GM20000 (cell line): ENCODE measurements around the gene ESYT2.

ENCODE experiments used
- DNase-seq: peaks from one replicate; pipeline ENCODE4 v3.0.0; 2012; ENCODE audit warnings: low spot score
- TF ChIP-seq, protein P1 (sequence below): IDR thresholded peaks from 2 replicates; pipeline ENCODE4 v1.5.1; 2012; ENCODE audit warnings: mild to moderate bottlenecking, control low read depth; ENCODE audit errors: extremely low read depth, missing control alignments

ESYT2 gene

DNA sequence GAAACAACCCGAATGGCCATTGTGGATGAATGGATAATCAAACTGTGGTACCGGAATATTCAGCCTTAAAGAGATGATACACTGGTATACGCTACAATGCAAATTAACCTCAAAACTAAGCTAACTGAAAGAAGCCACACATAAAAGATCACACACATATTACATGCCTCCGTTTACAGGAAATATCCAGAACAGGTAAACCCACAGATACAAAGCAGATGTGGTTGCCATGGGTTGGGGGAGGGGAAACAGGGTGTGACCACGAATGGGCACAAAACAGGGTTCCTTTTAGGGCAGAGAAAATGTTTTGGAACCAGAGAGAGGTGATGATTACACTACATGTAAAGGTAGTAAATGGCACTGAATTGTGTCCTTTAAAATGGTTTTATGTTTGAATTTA is 16.6 kb downstream of the ESYT2 start:
- DNase-seq = no peak
- TF ChIP-seq, protein P1, sequence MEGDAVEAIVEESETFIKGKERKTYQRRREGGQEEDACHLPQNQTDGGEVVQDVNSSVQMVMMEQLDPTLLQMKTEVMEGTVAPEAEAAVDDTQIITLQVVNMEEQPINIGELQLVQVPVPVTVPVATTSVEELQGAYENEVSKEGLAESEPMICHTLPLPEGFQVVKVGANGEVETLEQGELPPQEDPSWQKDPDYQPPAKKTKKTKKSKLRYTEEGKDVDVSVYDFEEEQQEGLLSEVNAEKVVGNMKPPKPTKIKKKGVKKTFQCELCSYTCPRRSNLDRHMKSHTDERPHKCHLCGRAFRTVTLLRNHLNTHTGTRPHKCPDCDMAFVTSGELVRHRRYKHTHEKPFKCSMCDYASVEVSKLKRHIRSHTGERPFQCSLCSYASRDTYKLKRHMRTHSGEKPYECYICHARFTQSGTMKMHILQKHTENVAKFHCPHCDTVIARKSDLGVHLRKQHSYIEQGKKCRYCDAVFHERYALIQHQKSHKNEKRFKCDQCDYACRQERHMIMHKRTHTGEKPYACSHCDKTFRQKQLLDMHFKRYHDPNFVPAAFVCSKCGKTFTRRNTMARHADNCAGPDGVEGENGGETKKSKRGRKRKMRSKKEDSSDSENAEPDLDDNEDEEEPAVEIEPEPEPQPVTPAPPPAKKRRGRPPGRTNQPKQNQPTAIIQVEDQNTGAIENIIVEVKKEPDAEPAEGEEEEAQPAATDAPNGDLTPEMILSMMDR = no peak

DNA sequence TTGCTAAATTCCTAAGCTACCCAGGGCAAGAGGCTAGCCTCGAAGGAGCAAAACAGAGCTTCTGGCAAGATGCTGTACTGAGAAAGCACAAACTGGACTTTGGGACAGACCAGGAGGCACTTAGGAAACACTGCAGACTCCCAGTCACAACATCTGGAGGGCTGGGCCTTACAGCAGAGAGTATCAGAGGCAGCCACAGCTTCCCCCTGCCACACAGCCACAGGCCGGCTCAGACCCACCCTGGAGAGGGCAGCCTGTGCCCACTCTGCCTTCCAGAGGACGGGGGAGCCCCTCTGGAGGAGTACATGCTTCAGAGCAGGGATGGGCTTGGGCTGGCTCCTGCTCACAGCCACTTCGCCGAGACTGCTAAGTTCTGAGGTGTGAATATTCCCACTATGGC is 17.4 kb downstream of the ESYT2 start:
- TF ChIP-seq, protein P1 = no peak
- no peak for DNase-seq

DNA sequence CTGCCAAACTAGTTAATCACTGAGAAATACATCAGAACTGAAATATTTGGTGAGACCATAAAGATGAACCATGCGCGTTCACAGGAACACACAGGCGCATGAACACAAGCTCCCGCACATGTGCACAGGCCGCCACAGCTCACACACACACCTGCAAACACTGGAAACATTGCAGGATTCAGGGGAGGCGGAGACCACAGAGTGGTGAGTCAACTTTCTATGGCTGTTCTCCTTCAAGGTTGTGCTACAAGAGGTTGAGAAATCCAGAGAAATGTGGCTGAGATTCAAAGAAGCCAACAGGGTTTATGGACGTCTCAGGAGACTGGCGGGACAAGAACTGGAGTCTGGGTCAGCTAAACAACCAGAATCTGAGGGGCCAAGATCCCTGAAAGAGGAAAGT is 17.8 kb downstream of the ESYT2 start:
- no peak for DNase-seq

DNA sequence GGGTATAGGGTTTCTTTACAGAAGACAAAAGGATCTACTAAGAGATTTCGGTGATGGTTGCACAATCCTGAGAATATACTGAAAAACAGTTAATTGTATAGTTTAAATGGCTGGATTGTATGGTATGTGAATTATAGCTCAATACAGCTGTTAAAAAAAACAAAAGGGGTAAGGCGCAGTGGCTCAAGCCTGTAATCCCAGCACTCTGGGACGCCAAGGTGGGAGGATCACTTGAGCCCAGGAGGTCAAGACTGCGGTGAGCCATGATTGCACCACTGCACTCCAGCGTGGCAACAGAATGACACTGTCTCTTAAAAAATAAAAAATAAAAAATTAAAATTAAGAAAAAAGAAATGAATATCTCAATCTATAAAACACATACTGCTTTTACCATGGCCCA is 18.5 kb downstream of the ESYT2 start:
- DNase-seq = no peak
- TF ChIP-seq, protein P1 = no peak

More for the DNA sequence above, 17.8 kb downstream of the ESYT2 start:
- TF ChIP-seq, protein P1 = no peak

DNA sequence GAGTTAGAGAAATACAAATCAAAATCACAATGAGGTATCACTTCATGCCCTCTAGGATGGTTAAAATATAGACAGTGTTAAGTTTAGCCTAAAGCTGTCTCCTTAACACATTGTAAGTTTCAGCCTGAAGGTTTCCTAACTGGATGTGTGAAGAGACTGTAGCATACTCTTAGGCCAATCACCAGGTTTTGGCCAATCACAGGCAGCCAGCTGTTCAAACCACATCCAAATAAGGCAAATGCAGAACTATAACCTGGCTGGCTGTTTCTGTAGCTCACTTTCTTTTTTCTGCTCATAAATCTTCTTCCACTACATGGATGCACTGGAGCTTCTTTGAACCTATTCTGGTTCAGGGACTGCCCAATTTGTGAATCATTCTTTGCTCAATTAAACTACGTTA is 19.7 kb downstream of the ESYT2 start:
- TF ChIP-seq, protein P1 = no peak
- peak; percentile 61 for DNase-seq

DNA sequence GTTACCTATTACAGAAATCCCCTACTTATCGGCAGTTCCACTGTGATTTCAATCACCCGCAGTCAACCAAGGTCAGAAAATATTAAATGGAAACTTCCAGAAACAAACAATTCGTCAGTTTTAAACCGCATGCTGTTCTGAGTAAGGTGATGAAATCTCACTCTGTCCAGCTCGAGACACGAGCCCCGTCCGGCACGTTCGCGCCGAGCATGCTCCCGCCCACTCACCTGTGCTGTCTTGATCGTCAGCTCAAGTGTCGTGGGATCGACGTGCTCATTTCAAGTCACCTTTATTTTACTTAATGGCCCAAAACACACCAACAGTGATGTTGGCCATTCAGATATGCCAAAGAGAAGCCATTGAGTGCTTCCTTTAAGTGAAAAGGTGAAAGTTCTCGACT is 21.2 kb downstream of the ESYT2 start:
- no peak for DNase-seq
- TF ChIP-seq, protein P1 = no peak

DNA sequence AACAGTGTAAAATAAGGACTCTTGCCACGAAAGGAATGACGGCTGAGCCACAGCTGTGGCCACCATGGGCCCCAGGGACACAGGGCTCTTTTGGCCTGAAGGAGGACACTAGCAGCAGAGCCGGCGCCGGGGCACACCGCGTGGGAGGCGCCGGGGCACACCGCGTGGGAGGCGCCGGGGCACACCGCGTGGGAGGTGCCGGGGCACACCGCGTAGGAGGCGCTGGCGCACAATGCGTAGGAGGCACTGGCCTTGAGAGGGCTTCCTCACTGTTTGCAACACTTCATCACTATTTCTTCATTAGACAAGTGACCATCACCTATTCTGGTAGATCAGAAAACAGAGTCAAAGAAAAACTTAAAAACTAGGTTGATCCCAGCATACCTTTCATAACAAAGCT is 23.4 kb downstream of the ESYT2 start:
- DNase-seq = no peak
- TF ChIP-seq, protein P1 = no peak

DNA sequence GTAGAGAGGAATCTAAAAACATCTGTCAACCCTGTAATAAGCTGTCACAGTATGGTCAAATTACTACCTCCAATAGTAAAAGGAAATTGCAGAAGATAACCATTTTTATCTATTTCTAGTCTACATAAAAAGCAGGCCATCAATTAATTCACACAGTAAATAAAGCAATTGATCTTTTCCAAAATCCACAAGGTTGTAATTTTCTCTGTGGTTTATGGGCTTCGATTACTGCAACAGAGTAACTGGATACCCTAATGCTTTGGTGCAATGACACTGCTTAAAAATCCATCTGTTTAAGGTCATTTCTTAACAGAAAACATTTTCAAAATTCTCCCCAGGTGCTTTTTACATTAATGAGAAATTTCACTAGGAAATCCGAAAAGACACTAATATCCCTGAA is 23.9 kb downstream of the ESYT2 start:
- TF ChIP-seq, protein P1 = no peak
- no peak for DNase-seq
